Glomerular visceral epithelial cell (primary cell): ENCODE results near the gene APBB2.
A peak's percentile ranks its signal among the peaks of the same experiment; 100 is the strongest.
"Not testable (repeated sequence)": the region's sequence is repeated elsewhere in the genome, so short reads cannot be mapped to it uniquely, and the experiment has no call there.

Experiments used
- DNase-seq: peaks from one replicate; pipeline ENCODE4 v3.0.0-alpha.2; 2016; ENCODE audit errors: extremely low spot score

APBB2 gene

DNA sequence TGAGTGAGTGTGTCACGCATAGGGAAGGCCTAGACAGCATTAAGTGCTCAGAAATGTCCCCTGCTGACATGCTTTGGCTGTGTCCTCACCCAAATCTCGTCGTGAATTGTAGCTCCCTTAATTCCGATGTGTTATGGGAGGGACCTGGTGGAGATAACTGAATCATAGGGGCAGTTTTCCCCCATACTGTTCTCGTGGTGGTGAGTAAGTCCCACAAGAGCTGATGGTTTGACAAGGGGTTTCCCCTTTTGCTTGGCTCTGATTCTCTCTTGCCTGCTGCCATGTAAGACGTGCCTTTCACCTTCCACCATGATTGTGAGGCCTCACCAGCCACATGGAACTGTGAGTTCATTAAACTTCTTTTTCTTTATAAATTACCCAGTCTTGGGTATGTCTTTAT, 386.6 kb downstream of the APBB2 start:
- DNase-seq = no peak

DNA sequence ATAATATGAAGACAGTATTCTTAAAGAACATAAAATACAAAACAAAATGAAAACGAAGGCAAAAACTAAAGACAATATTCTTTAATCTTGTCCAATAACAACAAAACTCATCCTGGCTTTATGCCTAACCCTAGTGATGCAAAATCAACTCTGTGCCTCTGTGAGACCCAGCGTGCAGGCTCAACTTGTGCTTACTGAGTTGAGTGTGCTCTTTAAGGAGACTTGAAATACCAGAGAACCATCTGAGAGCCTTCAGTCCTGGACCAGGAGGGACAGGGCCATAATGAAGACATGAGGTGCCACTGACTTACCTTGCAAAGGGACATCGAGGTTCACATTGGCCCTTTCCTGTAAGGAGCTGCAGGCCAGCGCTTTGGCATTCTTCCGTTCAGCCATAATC, 387.5 kb downstream of the APBB2 start:
- DNase-seq = no peak

DNA sequence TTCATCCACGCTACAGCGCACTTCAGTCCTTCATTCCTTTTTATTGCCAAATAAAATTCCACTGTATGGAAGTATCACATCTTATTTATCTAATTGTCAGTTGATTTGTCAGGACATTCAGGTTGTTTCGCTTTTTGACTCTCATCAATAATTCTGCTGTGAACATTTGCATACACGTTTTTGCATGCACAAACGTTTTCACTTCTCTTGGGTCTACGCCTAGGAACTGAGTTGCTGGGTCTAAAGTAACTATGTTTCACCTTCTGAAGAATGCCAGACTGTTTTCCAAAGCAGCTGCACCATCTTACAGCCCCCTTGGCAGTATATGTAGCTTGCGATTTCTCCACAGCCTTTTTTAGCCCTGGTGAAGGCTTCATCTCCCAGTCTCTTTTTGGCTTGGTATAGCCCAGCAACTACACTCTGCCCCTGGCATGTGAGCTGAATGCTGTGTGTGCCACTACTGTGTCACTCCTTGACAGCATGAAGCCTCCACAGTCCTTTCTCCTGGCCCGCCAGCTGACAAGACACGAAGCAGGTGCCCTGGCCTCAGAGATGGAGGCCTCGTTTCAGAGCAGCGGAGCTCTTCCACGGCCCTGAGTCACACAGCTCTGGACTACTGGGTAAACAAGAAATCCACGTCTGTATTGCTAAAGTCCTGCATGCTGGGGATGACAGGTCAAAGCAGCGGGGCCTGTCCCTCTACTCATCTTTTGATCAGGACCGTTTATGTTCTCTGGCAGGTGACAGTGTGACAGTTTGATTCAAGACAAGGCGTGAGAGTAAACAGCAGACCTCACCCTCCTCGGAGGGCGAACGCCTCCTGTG, 389.1 kb downstream of the APBB2 start:
- DNase-seq = no peak

DNA sequence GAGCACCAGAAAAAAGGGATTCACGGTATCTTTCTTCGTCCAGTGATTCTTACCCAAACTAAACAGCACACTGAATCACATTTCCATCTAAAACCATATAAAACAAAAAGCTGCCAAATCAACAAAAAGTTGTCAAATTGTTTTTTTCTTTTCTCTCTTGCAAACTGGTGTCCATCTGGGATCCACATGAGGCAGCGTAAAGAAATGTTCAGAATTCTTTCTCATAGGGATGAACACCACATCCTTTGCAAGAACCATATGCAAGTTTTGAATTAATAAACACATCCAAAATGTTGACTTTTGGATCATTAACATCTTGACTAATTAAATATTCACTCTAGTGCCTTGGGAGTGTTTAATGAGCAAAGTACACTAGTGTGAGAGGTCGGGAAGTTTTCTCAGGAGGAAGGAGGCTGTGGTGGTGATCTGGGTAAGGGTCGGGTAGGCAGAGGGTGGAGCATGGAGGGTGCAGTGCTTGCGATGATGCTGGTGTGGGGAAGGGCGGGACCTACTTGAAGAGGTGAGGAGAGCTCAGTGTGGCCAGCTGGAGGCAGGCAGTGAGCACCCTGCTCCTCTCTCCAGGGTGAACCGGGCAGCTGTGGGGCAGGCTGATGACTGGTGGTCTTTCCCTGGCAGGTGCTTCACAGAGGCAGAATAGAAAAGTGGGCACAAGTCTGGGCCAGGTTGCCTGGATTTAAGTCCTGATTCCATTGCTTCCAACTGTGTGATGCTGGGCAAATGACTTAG, 391.7 kb downstream of the APBB2 start:
- DNase-seq = no peak

DNA sequence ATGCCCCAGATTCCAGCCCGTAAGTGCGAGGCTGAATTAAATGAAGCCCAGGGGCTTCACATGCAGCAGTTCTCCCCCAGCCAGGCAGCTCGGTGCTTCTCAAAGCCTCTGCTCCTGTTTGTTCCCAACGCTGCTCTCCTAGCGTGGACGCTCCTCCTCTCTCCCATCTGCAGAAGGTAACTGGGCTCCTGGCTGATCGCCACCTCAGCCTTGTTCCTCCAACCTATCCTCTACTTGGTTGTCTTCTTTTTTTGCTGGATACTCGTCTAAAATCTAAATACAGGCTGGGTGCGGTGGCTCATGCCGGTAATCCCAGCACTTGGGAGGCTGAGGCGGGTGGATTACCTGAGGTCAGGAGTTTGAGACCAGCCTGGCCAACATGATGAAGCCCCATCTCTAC, 394.2 kb downstream of the APBB2 start:
- no peak for DNase-seq

DNA sequence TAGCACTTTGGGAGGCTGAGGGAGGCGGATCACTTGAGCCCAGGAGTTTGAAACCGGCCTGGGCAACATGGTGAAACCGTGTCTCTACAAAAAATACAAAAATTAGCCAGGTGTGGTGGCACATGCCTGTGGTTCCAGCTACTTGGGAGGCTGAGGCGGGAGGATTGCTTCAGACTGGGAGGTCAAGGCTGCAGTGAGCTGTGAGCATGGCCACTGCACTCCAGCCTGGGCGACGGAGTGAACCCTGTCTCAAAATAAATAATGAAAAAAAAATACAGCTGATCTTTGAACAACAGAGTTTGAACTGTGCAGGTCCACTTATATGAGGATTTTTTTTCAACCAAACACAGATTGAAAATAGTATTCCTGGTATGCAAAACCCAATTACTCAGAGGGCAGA, 397.2 kb downstream of the APBB2 start:
- DNase-seq = not testable (repeated sequence)

DNA sequence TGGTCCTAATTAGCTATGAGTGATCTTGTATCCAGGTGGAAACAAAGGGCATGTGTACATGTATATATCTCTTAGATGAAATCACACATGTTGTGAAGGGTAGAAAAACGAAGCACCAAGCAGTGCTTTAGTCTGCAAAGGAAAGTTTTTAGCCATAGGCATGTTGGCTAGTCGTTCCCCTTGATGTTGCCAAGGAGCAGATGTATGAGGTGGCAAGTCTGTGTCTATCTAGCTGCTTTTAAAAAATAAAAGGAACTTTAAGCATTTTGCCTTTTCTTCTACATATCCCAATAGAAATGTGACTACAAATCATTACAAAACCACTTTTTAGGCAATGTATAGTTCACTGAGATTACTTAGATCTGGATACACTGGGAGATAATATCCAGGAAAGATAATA, 401.5 kb downstream of the APBB2 start:
- DNase-seq = no peak

DNA sequence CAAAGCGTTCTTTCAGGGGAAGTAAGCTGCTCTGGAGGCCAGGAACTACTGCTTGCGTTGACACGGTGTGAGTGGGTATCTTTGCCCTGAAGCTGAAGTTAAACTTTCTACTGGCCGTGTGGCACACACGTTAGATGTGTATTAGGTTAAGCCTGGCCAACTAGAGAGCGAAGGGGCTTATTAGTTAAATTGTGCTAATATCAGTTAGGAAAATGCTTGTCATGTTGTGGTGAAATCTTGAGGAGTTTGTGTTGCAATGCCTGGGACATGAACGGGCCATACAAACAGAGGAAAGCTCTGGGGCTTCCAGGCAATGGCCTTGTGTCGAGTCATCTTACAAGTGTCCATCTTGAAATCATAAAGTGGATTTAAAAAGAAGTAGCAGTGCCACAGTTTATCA, 402.0 kb downstream of the APBB2 start:
- no peak for DNase-seq

DNA sequence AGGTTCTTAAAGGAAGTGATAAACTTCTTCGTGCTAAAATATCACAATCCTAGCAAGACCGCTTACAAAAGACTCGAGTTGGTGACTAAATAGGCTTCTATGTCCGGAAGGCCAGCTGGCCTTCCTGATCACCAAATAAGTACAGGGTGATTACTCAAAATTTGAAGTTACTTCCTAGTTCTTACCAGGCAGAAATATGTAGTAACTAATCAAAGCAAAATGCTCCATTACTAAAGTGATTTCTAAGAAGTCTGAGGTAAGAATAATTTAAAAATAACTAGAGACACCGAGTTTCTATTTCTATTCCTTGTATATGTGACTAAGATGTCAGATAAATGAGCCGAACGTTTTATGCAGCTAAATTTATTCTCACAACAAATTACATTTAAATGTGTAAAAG, 402.4 kb downstream of the APBB2 start:
- no peak for DNase-seq

DNA sequence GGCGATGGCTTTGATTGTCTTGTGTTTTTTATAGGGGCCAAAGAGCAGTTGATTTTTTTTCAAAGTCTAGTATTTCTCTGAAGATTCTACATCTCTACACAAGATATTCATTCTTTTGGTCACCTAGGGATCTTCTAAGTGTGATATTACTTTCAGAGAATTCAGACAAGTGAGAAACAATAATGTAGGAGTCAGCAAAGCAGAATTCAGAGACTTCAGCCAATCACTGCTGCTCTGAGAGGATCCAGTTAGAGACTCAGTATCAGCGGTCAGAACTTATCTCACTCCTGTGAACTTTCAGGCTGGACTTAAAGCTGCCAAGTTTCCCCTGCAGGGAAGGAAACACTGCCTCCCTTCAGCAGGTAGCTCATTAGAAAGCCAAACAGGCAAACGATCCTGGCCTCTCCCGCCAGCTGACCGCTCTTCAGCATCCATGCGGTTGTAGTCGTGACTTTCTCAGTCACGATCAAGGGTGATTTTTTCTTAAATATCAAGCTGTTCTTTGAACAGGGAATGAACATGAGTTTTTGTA, 405.4 kb downstream of the APBB2 start:
- no peak for DNase-seq

DNA sequence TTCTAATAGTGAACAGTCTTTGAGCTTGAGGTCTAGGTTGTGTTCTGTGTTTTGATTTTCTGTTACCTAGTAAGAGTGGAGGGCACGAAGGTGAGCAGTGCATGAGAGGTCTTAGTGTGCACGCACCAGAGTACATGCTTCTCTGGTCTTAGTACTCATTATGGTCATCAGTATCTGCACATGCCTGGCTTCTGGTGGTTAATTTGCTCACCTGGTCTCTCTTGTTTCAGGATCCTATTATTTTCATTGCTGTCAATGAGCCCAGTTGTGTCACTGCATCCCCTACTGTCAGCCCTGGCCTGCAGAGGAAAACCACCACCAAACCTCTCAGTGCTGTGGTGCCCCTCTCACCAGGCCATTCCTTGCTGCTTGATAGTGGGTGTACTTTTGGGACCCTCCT, 409.7 kb downstream of the APBB2 start:
- no peak for DNase-seq

DNA sequence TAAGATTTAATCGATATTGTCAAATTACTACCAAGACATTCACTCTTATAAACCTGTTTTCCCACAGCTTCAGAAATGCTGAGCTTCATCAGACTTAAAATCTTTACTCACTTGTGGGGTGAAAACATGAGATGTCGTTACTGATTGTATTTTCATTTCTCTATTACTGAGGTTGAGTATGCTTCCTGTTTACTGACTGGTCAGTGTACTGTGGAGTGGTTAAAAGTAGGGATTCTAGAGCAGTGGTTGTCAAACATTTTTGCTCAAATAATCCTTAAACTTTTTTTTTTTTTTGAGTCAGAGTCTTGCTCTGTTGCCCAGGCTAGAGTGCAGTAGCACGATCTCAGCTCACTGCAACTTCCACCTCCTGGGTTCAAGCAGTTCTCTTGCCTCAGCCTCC, 414.3 kb downstream of the APBB2 start:
- DNase-seq = no peak

DNA sequence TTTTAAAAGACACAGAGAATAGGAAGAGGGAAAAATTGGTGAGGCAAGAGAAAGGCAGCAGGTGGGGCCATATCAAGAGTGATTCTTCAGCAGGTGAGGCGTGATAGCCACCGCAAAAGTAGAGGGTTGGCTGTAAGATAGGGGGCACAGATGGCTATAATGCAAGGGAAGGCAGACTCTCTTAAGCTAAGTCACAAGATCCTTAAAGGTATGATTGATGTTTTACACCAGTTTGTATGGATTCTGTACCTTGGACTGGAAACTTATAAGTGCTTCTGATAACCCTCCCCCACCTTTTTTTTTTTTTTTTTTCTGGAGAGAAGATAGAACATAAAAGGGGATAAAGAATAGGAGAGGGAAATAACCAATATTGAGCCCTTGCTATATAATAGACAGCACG, 424.6 kb downstream of the APBB2 start:
- DNase-seq = no peak

DNA sequence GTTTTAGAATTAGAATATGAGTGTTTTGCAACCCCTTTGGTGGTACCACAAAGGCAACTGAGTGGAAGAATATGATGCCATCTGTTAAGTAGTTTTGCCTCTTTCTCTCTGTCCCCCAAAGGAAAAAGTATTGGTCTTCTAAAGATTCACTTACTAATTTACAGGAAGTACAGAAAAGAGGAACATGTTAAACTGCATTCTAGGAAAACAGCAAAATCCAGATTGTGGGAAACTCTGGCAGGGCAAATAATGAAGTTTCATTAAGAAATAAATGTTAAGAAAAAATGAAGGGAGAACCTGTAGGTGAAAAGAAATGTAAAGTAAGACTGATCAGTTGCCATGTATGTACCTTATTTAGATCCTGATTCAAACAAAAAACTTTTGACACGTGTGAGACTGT, 425.3 kb downstream of the APBB2 start:
- DNase-seq = no peak

DNA sequence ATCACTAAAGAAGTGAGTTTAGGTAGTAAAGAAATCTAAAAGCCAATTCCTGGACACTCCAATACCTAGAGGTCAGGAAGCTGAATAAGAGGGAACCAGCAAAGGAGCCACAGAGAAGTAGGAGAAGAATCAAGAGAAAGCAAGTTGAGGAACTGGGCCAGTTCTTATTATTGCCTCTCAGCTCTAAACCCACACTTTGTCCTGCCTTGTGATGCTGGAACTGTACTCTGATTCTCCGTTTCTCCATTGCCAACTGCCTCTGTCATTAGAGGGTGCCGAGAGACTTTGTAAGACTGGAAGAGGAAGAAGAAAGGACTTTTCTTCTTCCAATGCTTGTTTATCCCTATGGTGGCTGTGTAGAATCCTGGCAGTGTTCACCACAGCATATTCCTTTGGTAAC, 426.0 kb downstream of the APBB2 start:
- DNase-seq = no peak

DNA sequence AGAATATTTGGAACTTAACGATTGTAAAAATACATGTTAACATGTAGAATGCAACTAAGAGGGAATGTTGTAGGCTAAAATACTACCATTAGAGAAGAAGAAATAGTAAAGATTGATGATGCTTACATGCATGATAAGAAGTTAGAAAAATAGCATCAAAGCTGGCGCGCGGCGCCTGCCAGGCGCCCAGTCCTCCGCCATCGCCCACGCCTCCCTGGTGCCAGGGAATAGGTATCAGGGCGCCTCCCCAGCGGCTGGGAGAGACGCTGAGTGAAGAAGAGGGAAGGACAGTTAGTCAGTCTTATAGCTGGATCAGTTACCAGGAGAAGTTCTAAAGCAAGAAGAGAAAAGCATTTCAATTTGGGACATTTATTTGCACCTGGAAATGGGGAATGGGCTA, 428.6 kb downstream of the APBB2 start:
- DNase-seq = no peak

DNA sequence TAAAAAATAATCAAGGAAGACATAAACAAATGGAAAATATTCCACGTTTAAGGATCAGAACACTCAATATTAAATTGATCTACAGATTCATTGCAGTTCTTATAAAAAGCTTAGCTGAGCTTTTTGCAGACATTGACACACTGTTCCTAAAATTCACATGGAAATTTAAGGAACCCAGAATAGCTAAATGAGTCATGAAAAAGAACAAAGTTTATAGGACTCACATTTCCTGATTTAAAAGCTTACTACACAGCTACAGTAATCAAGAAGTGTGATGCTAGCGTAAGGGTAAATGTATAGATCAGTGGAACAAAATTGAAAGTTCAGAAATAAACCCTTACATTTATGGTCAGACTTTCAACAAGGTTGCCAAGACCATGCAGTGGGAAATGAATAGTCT, 431.5 kb downstream of the APBB2 start:
- no peak for DNase-seq

DNA sequence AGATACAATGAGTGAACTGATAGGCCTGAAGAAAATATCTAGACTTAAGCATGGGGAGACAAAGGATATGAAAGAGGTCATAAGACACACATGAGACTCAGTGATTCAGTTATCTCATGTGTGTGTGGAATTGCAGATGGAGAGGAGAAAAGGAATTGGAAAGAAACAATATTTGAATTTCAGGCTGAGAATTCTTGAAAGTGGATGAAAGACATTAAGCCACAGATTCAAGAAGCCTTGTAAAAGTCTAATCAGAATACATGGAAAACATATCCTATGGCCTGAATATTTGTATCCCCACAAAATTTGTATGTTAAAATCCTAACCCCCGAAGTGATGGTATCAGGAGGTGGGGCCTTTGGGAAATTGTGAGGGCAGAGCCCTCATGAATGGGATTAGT, 436.3 kb downstream of the APBB2 start:
- no peak for DNase-seq

DNA sequence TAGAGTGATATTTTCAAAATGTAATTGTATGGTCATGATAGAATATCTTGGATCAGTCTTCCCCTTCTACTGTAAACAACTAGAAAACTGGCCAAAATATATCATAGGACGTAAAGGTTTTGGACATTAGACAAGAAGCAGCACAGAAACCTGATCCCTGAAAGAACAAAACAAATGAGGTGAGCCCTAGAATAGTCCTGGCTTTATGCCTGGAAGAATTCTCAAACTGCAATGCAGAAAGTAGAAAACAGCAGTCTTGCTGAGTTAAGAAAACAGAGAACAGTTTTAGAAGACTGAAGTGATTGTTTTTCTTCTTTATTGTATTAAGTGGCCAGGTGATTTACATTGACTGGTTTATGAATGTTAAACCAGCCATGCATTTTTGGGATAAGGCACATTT, 445.1 kb downstream of the APBB2 start:
- no peak for DNase-seq

DNA sequence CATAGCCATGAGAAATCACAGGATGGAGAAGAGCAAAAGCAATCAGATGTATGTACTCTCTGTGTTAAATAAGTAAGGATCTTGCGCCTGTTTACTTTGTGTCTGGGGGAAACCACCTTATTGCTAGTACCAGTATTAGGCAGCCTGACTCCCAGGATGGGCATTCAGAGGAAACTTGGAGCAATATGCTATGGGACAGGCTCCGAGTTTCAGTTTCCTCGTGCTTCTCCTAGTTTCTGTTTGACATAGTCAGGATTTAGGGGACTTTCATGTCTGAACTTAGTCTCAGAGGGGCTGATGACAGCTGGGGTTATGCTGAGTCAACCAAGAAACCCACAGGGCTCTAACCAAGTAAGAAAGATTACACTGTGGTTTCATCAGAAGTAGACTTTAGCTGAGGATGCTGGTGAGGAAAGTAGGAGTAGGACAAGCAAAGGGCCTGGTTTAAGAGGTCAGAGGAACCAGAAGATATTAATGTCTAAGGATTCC, 451.1 kb downstream of the APBB2 start:
- peak; percentile 59 for DNase-seq
